ENCODE results near the gene SCNN1G.
"Not testable (repeated sequence)": the region's sequence is repeated elsewhere in the genome, so short reads cannot be mapped to it uniquely, and the experiment has no call there.

Gene SCNN1G, protein sequence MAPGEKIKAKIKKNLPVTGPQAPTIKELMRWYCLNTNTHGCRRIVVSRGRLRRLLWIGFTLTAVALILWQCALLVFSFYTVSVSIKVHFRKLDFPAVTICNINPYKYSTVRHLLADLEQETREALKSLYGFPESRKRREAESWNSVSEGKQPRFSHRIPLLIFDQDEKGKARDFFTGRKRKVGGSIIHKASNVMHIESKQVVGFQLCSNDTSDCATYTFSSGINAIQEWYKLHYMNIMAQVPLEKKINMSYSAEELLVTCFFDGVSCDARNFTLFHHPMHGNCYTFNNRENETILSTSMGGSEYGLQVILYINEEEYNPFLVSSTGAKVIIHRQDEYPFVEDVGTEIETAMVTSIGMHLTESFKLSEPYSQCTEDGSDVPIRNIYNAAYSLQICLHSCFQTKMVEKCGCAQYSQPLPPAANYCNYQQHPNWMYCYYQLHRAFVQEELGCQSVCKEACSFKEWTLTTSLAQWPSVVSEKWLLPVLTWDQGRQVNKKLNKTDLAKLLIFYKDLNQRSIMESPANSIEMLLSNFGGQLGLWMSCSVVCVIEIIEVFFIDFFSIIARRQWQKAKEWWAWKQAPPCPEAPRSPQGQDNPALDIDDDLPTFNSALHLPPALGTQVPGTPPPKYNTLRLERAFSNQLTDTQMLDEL

DNA sequence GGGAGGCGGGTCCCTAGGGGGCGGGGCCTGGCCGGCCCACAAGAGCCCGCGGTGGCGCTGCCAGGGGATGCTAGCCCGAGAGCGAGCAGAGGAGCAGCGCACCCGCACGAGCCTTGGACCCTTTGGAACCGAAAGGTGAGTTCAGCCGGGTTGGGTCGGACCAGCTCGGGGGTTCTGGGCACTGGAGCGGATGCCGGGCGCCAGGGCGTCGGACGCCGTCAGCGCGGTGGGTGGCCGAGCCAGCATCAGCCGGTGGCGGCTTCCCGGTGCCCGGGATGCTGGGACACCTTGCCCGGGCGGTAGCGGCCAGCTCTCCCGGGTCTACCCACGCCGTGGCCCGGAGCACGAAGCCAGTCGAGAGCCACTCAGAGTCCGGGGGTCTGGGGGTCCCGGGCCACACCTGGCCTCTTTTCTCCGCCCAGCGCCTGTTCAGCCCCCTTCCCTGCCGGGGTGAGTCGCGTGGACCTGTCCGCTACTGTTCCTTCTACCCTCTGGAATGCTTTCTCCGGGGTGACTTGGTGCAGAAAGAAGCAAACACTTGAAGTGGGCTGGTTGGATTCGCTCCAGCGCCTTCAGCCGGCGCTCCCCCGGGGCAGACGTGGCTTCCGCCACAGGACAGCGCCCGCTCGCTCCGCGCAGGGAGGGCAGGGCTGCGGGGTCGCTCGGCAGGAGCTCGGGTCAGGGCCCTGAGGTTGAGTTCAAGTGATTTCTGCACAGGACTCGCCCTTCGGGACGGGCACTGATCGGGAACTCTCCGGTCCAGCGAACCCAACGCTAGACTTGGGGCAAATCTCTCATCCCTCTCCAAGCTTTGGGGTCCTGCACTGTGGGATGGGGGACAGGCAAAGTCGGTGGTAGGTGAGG is at the start of gene SCNN1G:
SCNN1G (plus strand) TSS at position 67 of the 864 bp plus-strand sequence. CDS start 3,527 bp downstream, outside the sequence.
- DNase-seq = no peak

DNA sequence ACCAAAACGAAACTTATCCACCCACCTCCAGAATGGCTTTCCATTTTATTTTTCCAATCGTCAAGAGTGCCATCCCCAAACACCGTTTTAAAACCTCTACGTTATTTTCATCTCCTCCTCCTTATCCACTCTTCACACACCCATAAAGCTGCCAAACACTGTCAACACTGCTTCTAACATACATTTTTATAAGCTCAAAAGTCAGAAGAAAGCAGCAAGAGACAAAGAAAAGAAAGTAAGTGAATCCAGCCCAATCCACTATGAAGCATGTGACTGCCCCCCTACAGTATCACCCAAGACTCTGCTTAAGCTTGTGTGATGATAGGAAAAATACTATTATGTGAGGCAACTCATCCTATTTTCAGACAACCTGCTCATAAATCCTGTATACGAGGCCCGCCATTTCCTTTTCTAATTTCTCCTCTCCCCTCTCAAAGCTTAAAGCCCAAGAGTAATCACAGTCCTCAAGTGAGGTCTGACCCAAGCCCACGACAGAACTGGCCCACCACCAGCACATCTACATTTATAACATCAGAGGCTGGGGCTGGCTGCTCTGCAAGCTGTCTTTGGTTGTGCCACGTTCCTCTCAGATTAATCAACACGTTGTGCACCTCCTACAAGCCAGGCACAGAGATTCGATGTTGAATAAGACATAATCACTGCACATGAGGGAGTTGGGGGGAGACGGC is 49.6 kb upstream of the SCNN1G start:
- no peak for DNase-seq

DNA sequence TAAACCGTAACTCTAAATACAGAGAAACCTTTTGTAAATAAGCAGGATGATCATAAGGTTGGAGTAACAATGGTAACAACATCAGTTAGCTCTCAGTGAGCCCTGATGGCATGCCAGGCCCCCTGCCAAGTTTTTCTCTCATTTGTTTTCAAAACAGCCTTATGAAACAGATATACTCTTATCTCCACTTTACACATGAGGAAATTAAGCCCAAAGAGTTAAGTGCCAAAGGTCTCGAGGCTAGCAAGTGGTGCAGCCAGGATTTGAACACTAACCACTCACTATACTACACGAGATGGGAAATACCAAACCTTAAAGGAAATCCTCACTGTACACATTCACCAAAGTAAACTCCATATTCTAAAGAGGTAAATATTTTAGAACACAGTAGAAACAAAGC is 48.3 kb upstream of the SCNN1G start:
- DNase-seq = no peak

DNA sequence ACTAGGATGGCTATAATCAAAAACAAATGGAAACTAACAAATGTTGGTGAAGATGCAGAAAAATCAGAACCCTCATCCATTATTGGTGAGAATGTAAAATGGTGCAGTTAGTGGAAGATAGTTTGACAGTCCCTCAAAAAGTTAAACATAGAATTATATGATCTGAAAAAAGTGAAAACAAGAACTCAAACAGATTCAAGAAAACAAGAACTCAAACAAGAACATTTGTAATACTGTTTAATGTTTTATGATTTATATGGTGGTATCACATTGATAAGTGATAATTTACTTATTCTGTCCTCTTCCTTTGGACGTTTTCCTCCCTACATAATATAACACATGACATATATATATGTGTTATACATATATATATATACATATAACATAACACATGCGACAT is 45.3 kb upstream of the SCNN1G start:
- no peak for DNase-seq

DNA sequence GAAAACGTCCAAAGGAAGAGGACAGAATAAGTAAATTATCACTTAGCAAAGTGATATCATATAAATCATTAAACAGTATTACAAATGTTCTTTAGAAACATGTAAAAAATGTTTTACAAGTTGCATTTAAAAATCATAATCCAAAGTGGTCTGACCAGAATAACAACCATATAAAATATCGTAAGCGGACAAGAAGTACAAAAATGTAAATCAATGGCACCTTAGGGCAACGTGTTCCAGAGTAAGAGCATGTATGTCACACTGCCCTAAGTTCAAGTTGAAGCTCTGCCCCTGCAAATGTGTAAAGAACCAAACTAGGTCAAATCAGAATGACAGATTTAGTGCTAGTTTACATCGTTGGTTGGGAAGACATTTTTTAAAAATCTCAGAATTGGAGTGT is 44.7 kb upstream of the SCNN1G start:
- DNase-seq = no peak

DNA sequence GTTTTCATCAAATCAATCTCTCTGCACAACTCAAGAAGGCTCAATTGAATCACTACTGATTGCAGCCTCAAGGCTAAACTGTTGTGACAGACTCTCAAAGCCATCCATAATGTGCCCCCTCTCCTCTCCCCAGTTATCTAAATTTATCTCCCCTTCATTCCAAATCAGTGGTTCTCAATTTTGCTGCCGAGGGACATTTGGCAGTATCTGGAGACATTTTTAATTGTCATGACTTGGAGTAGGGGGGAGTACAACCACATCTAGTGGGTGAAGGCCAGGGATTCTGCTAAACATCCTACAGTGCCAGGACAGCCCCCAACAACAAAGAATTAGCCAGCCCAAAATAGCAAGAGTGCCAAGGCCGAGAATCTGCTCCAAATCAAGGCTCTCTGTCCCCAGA is 42.4 kb upstream of the SCNN1G start:
- DNase-seq = no peak

DNA sequence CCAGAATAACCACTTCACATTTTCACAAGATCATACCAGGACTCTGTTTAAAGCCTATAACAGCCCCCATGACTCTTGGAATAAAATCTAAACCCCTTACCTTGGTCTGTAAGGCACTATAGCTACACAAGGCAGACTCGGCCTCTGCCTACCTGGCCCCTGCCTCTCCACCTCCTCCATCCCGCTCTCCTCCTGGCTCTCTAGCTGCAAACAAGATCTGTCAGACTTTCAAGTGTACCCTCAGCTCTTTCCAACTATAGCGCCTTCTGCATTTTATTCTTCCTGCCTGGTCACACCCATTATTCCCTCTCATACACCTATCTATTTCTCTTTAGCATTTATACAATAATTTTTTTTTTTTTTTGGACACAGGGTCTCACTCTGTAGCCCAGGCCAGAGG is 41.5 kb upstream of the SCNN1G start:
- no peak for DNase-seq

DNA sequence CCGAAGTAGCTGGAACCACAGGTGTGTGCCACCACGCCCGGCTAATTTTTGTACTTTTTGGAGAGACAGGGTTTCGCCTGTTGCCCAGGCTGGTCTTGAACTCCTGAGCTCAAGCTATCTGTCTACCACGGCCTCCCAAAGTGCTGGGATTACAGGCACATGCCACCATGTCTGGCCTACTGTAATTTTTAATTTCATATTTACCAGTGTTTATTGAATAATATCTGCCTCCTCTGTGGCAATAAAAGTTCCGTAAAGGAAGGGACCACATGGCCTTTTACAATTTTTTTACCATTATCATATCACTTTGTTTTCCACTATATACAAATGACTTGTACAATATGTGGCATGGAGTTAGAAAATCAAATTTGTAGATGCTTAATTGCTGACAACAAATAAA is 41.0 kb upstream of the SCNN1G start:
- DNase-seq = no peak

DNA sequence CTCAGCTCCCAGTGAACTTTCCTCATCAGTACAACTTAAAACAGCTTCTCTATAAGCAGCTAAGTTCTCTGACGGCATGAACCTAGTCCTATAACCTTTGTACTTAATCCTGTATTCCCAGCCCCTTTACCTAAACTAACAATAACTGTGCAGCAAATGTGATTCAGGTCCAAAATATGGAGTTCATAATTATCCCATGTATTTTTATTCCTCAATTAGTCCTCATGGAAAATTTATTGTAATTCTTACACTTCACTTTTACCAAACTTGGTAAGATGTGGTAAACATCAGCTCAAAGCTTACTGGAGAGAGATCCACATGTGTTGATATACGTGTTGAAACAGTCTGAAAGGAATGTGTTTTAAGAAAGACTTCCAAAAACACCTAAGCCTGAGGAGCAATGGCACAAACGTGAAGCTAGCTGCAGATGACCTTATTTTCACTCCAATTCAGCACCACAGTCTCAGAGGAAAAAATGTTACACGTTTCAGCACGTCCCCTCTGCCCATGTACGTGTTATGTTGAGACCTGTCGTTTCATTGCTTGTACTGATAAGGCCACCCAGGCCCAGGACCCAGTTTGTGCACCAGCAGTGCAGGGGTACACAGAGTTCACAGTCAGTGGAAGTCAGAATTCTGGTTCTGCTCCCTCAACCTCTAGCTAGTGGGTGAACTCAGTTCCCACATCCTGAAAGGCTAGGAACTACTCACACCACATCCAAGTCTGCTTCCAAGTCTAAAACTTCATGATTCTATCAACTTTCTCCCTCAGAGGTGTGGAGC is 40.4 kb upstream of the SCNN1G start:
- no peak for DNase-seq

DNA sequence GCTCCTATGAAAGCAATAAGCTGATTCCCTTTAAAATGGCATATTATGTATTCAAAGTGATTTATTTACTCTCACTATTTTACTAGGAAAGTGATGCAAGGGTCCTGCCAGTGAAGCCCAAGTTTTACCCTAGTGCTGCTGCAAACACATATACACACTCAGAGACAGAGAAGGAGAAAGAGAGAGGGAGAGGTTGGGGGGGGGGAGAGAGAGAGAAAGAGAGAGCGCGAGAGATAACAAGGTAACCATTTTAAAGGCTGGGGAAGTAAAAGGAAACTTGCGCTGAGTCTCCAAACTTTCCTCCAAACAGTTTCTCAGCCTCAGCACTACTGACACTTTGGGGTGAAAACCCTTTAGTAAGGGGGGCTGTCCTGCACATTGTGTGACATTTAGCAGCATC is 39.2 kb upstream of the SCNN1G start:
- no peak for DNase-seq

DNA sequence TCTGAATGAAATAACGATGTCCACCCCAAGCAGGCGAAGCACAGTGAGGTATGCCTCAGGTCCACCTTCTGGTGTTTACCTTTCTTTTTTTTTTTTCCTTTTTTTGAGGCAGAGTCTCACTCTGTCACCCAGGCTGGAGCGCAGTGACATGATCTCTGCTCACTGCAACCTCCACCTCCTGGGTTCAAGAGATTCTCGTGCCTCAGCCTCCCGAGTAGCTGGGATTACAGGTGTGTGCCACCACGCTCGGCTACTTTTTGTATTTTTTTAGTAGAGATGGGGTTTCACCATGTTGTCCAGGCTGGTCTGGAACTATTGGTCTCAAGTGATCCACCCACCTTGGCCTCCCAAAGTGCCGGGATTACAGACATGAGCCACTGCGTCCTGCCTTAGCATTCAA is 38.2 kb upstream of the SCNN1G start:
- DNase-seq = not testable (repeated sequence)

DNA sequence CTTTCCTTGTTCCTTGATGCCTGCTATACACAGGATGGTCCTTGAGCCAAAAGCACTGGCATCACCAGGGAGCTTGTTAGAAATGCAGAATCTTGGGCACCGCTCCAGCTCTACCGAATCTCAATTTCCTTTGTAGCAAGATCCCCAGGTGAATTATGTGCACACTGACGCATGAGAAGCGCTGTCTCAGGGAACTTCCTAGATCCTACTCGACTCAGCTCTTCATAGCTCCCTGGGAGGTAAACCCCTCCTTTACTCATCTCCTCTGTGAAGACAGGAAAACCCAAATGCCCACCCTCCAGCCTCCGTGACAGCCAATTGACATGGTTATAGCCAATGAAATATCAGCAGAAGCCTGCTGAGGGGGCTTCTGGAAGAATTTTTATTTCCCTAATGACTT is 37.4 kb upstream of the SCNN1G start:
- DNase-seq = no peak

DNA sequence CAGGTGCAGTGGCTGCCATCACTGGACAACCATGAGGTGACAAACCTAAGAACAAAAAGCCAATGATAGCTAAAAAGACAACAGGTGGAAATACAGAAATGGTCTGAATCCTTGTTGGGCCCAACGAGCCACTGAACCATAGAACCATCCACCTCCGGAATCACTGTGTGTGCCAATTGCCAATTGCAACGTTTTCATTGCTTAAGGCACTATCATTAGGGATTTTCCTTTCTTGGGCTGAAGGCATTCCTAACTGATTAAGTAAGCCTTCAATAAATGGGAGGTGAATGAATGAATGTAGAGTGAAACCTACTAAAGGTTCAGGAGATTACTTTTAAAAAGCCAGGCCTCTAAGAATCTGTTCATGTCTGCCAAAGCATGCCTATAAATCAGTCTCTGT is 36.9 kb upstream of the SCNN1G start:
- DNase-seq = no peak

DNA sequence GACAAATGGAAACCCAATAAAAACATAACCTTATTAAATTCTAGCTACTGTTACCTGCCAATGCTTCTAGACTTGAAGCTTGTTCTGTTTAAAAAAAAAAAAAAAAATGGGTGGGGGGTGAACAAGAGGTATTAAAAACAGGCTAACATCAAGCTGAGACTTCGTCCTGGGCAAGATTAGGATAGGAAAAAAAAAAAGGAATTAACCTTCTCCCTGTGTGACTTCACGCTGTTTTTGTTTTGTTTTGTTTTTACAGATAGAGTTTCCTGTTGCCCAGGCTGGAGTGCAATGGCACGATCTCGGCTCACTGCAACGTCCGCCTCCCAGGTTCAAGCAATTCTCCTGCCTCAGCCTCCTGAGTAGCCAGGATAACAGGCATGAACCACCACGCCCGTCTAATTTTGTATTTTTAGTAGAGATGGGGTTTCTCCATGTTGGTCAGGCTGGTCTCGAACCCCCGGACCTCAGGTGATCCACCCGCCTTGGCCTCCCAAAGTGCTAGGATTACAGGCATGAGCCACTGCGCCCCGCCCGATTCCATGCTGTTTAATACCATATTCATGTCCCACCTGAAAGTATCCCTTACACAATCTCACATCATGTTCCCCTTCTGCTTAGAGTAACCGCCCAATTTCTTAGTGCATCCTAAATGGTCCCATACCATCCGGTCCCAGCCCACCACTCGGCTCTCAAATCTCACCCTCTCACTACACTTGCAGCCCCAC is 35.5 kb upstream of the SCNN1G start:
- no peak for DNase-seq

DNA sequence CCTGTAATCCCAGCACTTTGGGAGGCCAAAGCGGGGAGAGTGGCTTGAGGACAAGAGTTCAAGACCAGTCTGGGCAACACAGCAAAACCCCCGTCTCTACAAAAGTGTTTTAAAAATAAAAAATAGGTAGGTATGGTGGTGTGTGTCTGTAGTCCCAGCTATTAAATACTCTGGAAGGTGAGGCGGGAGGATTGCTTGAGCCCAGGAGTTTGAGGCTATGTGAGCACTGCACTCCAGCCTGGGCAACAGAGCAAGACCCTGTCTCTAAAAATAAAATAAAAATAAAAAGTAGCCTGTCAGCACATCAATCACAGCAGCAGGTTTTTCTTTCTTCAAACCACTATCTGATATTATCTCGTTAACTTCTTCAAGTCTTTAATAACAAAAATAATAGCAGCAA is 34.9 kb upstream of the SCNN1G start:
- DNase-seq = no peak

DNA sequence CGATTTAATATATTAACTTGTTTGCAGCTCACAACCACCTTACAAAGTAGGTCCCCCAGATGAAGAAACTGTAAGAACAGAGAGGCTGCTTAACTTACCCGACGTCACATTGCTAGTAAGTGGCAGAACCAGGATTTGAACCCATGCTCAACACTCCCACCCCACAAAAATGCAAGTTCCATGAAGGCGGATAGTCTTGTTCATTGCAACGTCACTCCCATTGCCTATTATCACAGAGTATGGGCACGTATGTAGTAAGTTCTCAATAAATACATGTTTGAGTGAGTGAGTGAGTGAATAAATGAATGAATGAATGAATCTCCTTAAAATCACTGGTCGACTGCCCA is 34.4 kb upstream of the SCNN1G start:
- no peak for DNase-seq

DNA sequence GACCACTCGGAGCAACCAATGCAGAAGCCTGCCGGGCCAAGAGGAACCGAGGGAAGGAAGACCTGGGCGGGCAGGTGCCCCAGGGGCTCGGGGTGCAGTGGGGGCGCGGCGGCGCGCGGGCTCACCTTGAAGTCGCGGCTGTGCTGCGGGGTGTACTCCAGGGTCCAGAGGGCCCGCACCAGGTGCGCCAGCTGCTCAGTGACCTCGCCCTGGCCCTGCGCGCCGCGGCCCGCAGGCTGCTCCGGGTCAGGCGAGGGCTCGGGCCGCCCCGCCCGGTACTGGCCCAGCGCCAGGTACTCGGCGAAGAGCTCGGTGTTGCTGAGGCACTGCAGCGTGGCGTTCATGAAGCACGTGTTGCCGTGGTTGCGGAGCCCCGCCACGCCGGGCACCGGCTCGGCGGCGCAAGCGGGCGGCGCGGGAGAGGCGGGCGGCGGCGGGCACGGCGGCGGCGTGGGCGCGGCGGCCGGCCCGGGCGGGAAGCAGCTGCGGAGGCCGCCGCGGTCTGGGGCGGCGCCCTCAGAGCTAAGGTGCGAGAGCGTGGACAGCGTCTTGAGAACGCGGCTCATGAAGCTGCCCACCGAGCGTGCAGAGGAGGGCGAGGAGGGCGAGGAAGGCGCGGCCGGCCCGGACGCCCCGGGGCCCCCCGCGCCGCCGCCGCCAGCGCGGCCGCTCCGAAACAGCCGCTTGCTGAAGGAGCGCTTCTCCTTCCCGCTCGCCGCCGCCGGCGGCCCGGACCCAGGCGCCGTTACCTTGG is 33.9 kb upstream of the SCNN1G start:
- peak; percentile 58 for DNase-seq

DNA sequence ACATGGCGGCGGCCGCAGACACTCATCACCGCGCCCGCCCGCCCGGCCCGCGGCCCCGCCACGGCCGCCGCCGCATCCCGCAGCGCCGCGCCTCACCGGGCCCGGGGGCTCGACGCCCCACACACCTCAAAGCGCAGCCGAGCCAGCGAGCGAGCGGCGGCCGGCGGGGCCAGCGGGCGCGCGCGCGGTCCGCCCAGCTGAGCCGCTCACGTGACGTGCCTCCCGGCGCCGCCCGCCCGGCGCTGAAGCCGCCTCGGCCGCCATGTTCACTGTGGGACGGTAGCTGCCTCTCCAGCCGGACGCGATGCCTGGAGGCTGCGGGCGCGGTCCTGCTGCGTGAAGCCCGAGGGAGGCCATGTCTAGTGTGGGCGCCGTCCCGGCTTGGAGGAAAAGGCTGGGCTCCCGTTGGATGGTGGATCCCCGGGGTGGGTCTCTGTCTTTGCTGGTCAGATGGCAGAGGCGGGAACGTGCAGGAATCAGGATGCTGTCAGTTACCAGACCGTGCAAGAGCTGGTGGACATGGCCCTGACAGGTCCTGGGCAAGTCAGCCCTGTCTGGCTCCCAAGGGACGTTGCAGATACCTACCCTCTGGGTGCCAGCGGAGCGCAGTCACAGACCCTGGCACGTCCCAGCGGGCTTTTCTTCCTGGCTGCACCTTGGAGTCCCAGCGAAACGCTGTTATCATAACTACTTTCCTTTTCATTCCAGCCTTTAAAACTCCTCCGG is 33.1 kb upstream of the SCNN1G start, which contains the start of gene USP31:
USP31 (minus strand) TSS at position 186 of the 726 bp plus-strand sequence; CDS start at position 4, 182 bp downstream.
- peak; percentile 91 for DNase-seq

DNA sequence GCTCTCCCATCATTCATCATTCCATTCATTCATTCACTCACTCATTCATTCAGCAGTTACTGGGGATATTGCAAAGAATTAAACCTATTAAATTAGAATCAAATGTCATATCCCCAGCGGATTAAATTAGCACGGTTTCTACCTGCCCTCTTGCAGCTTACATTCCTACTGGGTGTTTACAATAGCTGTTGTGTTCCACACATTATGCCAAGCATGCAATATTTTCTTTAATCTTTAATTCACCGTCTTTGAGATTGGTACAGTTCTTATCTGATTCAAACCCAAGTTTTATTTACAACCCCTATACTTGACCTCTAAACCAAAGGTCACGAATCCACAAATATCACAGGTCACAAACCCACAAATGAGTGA is 32.6 kb upstream of the SCNN1G start:
- no peak for DNase-seq

All from CD4-positive, alpha-beta T cell treated with Interleukin-6 for 4 hours (primary cell).